GM23338 (cell line): ENCODE measurements around the gene FBXO33. TPM values are rescaled to one million over a fixed set of nuclear protein-coding genes. Genes with fewer than 3 reads are reported as not detected.

Experiments used
- ATAC-seq: fragments of 200-7000 bp; cut with Tn5 transposase; 3 replicates; pipeline ENCODE4 v1.9.1; 2020
- DNase-seq: peaks from one replicate; pipeline ENCODE4 v3.0.0-alpha.2; 2015; ENCODE audit warnings: low spot score
- H2AFZ ChIP-seq: fragments of 200-600 bp; sonication (generic); 2 replicates; pipeline ENCODE4 v1.8.0; 2016; ENCODE audit warnings: antibody characterized with exemption, mild to moderate bottlenecking, moderate library complexity
- H3F3A ChIP-seq: fragments of 200-600 bp; sonication (generic); replicated peaks from 2 replicates; pipeline ENCODE4 v1.8.0; 2017; ENCODE audit warnings: antibody characterized with exemption, mixed run types, low read depth
- H3K27ac ChIP-seq: fragments of 200-600 bp; sonication (generic); 2 replicates; pipeline ENCODE4 v1.6.1; 2016; ENCODE audit warnings: low read depth
- H3K27me3 ChIP-seq: fragments of 200-600 bp; sonication (generic); 2 replicates; pipeline ENCODE4 v1.8.0; 2016; ENCODE audit warnings: mild to moderate bottlenecking, mixed run types, moderate library complexity; ENCODE audit not compliant: insufficient read depth
- H3K36me3 ChIP-seq: fragments of 200-600 bp; sonication (generic); 2 replicates; pipeline ENCODE4 v1.8.0; 2016; ENCODE audit warnings: mild to moderate bottlenecking; ENCODE audit not compliant: insufficient read depth
- H3K4me1 ChIP-seq: fragments of 200-600 bp; sonication (generic); 2 replicates; pipeline ENCODE4 v1.8.0; 2016; ENCODE audit warnings: mild to moderate bottlenecking, moderate library complexity; ENCODE audit not compliant: insufficient read depth
- H3K4me2 ChIP-seq: fragments of 200-600 bp; sonication (generic); 2 replicates; pipeline ENCODE4 v1.7.1; 2017; ENCODE audit warnings: mixed run types
- H3K4me3 ChIP-seq: fragments of 200-600 bp; sonication (generic); 2 replicates; pipeline ENCODE4 v1.6.1; 2016; ENCODE audit warnings: mixed run types
- H3K79me2 ChIP-seq: fragments of 200-600 bp; sonication (generic); replicated peaks from 2 replicates; pipeline ENCODE4 v1.8.0; 2017; ENCODE audit warnings: mild to moderate bottlenecking; ENCODE audit not compliant: insufficient read depth
- H3K9me2 ChIP-seq: fragments of 200-600 bp; sonication (generic); 2 replicates; pipeline ENCODE4 v1.8.0; 2017; ENCODE audit not compliant: insufficient read depth
- H4K20me1 ChIP-seq: fragments of 200-600 bp; sonication (generic); replicated peaks from 2 replicates; pipeline ENCODE4 v1.8.0; 2017; ENCODE audit warnings: mild to moderate bottlenecking; ENCODE audit not compliant: insufficient read depth
- H3K27ac Mint-ChIP-seq: 2 replicates; pipeline ENCODE4 v1.8.0; 2020; ENCODE audit warnings: inconsistent platforms, mild to moderate bottlenecking, moderate library complexity, mixed read lengths
- H3K27me3 Mint-ChIP-seq: 3 replicates; pipeline ENCODE4 v1.8.0; 2022; ENCODE audit warnings: low read depth, mild to moderate bottlenecking, moderate library complexity, mixed read lengths, inconsistent platforms; ENCODE audit not compliant: insufficient read depth, poor library complexity
- H3K36me3 Mint-ChIP-seq: 3 replicates; pipeline ENCODE4 v1.8.0; 2021; ENCODE audit warnings: low read depth, mild to moderate bottlenecking, inconsistent platforms, moderate library complexity, mixed read lengths
- H3K4me1 Mint-ChIP-seq: 3 replicates; pipeline ENCODE4 v1.8.0; 2020; ENCODE audit warnings: mild to moderate bottlenecking, inconsistent platforms, mixed read lengths
- H3K4me3 Mint-ChIP-seq: 3 replicates; pipeline ENCODE4 v1.8.0; 2021; ENCODE audit warnings: moderate library complexity, mild to moderate bottlenecking, inconsistent platforms, mixed read lengths
- H3K9me3 Mint-ChIP-seq: 3 replicates; pipeline ENCODE4 v1.8.0; 2020; ENCODE audit warnings: moderate library complexity, mild to moderate bottlenecking, inconsistent platforms, mixed read lengths
- EZH2 ChIP-seq: fragments of 200-600 bp; sonication (generic); IDR thresholded peaks from one replicate; pipeline ENCODE4 v1.8.0; 2017; ENCODE audit warnings: antibody characterized with exemption, mild to moderate bottlenecking, low read depth; ENCODE audit not compliant: unreplicated experiment
- EZH2phosphoT487 ChIP-seq: fragments of 200-600 bp; sonication (generic); IDR thresholded peaks from one replicate; pipeline ENCODE4 v1.8.1; 2018; ENCODE audit warnings: antibody characterized with exemption; ENCODE audit not compliant: unreplicated experiment
- JUNB ChIP-seq: IDR thresholded peaks from one replicate; pipeline ENCODE4 v1.6.1; 2016; ENCODE audit warnings: antibody characterized with exemption; ENCODE audit not compliant: unreplicated experiment
- NANOG ChIP-seq: IDR thresholded peaks from 2 replicates; pipeline ENCODE4 v1.6.1; 2016; ENCODE audit warnings: antibody characterized with exemption, borderline replicate concordance
- POLR2AphosphoS5 ChIP-seq: IDR thresholded peaks from 2 replicates; pipeline ENCODE4 v1.6.1; 2016; ENCODE audit warnings: antibody characterized with exemption, low read depth
- ZNF114 ChIP-seq: fragments of 250-450 bp; sonication (Bioruptor Pico); IDR thresholded peaks from 2 replicates; pipeline ENCODE4 v1.5.0; 2020; ENCODE audit warnings: mild to moderate bottlenecking, moderate library complexity
- ZNF331 ChIP-seq: fragments of 250-450 bp; sonication (Bioruptor Pico); IDR thresholded peaks from 2 replicates; pipeline ENCODE4 v1.5.0; 2020; ENCODE audit warnings: low read depth, mild to moderate bottlenecking, moderate library complexity
- ZNF462 ChIP-seq: fragments of 250-450 bp; sonication (Bioruptor Pico); IDR thresholded peaks from 2 replicates; pipeline ENCODE4 v1.5.0; 2020; ENCODE audit warnings: mild to moderate bottlenecking, moderate library complexity
- polyA plus RNA-seq: library from polyadenylated mRNA; unstranded; fragments of >200 nt; fragmentation: Nextera tagmentation; extraction: Ambion mirVana; gene quantifications from 2 replicates; pipeline ENCODE4 v1.2.1, GENCODE V29; 2016
- total RNA-seq: library from RNA; depleted of rRNA; stranded (reverse); fragments of >200 nt; shearing (Covaris generic); gene quantifications from 2 replicates; pipeline ENCODE4 v1.2.3, GENCODE V29; 2014
- TF ChIP-seq, protein P1 (sequence below), 2 experiments: fragments of 200-600 bp in 1 of 2; sonication (generic) in 1 of 2; conservative IDR thresholded peaks; 2 replicates each; pipeline versions ENCODE4 v1.5.1 to v1.6.1; 2016 to 2017; ENCODE audit warnings: antibody characterized with exemption in 2 of 2, low read depth in 2 of 2, mild to moderate bottlenecking in 2 of 2, moderate library complexity in 1 of 2
- TF ChIP-seq, protein P2 (sequence below): IDR thresholded peaks from 2 replicates; pipeline ENCODE4 v1.6.1; 2016; ENCODE audit warnings: antibody characterized with exemption

Gene FBXO33
- total and polyA plus RNA-seq, 2 experiments from 2014 or later = 6.7 to 13.1 TPM

DNA sequence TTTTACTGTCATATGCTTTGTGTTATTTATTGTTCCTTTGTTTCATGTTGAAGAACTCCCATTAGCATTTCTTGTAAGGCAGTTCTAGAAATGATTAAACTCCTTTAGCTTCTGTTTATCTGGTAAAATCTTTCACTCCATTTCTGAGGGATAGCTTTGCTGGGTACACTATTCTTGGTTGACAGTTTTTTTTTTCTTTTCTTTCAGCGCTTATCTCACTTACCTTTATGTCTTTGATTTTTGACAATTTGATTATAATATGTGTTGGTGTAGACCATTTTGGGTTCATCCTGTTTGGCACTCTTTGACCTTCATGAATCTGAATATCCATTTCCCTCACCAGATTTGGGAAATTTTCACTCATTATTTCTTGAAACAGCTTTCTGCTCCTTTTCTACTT lies 16.2 kb downstream of the FBXO33 start:
- Mint-ChIP-seq H3K9me3 (peaks cover 32% of the 10 kb centered on the region), H3K4me3 (no peak overlapping the region), H3K36me3 (peaks cover 35% of the 10 kb centered on the region), H3K27ac (no peak overlapping the region), H3K27me3 (no peaks in the 10 kb centered on the region), H3K4me1 (no peaks in the 10 kb centered on the region)
- Histone ChIP-seq H3K4me3 (no peak overlapping the region), H3K27me3 (no peaks in the 10 kb centered on the region), H3F3A (no peaks in the 10 kb centered on the region), H3K79me2 (no peaks in the 10 kb centered on the region), H3K4me1 (no peaks in the 10 kb centered on the region), H3K36me3 (peaks cover 10% of the 10 kb centered on the region; the same call in 1 of the 2 replicates), H2AFZ (no peak overlapping the region), H3K9me2 (peaks cover 3% of the 10 kb centered on the region; the same call in 1 of the 2 replicates), H3K27ac (no peak overlapping the region), H4K20me1 (no peaks in the 10 kb centered on the region), H3K4me2 (no peak overlapping the region)
- ATAC-seq = no peak
- TF ChIP-seq, protein P1, sequence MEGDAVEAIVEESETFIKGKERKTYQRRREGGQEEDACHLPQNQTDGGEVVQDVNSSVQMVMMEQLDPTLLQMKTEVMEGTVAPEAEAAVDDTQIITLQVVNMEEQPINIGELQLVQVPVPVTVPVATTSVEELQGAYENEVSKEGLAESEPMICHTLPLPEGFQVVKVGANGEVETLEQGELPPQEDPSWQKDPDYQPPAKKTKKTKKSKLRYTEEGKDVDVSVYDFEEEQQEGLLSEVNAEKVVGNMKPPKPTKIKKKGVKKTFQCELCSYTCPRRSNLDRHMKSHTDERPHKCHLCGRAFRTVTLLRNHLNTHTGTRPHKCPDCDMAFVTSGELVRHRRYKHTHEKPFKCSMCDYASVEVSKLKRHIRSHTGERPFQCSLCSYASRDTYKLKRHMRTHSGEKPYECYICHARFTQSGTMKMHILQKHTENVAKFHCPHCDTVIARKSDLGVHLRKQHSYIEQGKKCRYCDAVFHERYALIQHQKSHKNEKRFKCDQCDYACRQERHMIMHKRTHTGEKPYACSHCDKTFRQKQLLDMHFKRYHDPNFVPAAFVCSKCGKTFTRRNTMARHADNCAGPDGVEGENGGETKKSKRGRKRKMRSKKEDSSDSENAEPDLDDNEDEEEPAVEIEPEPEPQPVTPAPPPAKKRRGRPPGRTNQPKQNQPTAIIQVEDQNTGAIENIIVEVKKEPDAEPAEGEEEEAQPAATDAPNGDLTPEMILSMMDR (conservative IDR thresholded peaks at IDR 0.05; ENCODE audit: low read depth in 2 of 2) = no peak
- no peak for TF ChIP-seq NANOG
- TF ChIP-seq ZNF331 = no peak
- TF ChIP-seq POLR2AphosphoS5 = no peak
- no peak for DNase-seq

GRCh38 chr14:39406560-39406959 lies 25.7 kb downstream of the FBXO33 start:
- H3K4me1 ChIP-seq = no peaks in the 10 kb centered on the region
- Mint-ChIP-seq H3K27ac (no peak overlapping the region), H3K4me1 (no peaks in the 10 kb centered on the region), H3K36me3 (peaks cover 9% of the 10 kb centered on the region; the same call in 2 of the 3 replicates), H3K27me3 (peaks cover 3% of the 10 kb centered on the region), H3K4me3 (no peak overlapping the region), H3K9me3 (peaks cover 2% of the 10 kb centered on the region; the same call in 1 of the 3 replicates)
- H3K79me2 ChIP-seq = no peaks in the 10 kb centered on the region
- DNase-seq = no peak
- H3K4me3 ChIP-seq = no peak overlapping the region
- no peaks in the 10 kb centered on the region for H3K27me3 ChIP-seq
- no peaks in the 10 kb centered on the region; the same call in 1 of the 2 replicates for H4K20me1 ChIP-seq
- no peak overlapping the region for H3K4me2 ChIP-seq
- no peak overlapping the region for H2AFZ ChIP-seq
- no peaks in the 10 kb centered on the region for H3F3A ChIP-seq
- no peaks in the 10 kb centered on the region for H3K9me2 ChIP-seq
- H3K36me3 ChIP-seq = no peaks in the 10 kb centered on the region
- no peak overlapping the region for H3K27ac ChIP-seq
- no peak for ATAC-seq
- no peak for TF ChIP-seq POLR2AphosphoS5
- no peak for TF ChIP-seq ZNF331
- TF ChIP-seq ZNF114 (CRISPR knock-in tag) = no peak
- no peak for TF ChIP-seq ZNF462 (CRISPR knock-in tag)
- TF ChIP-seq EZH2phosphoT487 = no peak
- TF ChIP-seq, protein P2, sequence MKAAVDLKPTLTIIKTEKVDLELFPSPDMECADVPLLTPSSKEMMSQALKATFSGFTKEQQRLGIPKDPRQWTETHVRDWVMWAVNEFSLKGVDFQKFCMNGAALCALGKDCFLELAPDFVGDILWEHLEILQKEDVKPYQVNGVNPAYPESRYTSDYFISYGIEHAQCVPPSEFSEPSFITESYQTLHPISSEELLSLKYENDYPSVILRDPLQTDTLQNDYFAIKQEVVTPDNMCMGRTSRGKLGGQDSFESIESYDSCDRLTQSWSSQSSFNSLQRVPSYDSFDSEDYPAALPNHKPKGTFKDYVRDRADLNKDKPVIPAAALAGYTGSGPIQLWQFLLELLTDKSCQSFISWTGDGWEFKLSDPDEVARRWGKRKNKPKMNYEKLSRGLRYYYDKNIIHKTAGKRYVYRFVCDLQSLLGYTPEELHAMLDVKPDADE = no peak
- no peak for TF ChIP-seq JUNB
- TF ChIP-seq EZH2 = no peak
- TF ChIP-seq NANOG = no peak
